ENCODE results near the gene MEF2C. TPM values are rescaled to one million over a fixed set of nuclear protein-coding genes. Genes with fewer than 3 reads are reported as not detected.

MEF2C gene
- total RNA-seq, 1 experiment from 2014 or later: 9.9 TPM

- no peak for ATAC-seq
- no peaks in the 10 kb centered on the region for H3K9me3 ChIP-seq (ENCODE audit: control insufficient read depth, insufficient read depth, low read depth, low read length)
- peaks cover 17% of the 10 kb centered on the region for H3K4me1 ChIP-seq (ENCODE audit: control insufficient read depth, insufficient read depth, low read length)
- H3K27me3 ChIP-seq (ENCODE audit: control insufficient read depth, insufficient read depth, low read length): no peaks in the 10 kb centered on the region
- peaks cover 2% of the 10 kb centered on the region; the same call in 1 of the 2 replicates for H3K36me3 ChIP-seq (ENCODE audit: control insufficient read depth, insufficient read depth, low read length)
- intact Hi-C loops (cut with micrococcal nuclease; ENCODE audit: unreplicated experiment): loop anchor here (5.0 kb wide), 1 partner anchor 403 kb away; the partner anchor contains the start of gene TMEM161B
- BruUV-seq (replicated peaks): no TSS peak
- CTCF ChIA-PET: no interaction called here
- H3K4me3 ChIP-seq (ENCODE audit: low read depth in 2 of 2, low read length in 2 of 2): peak overlapping the region in 1 of 2 experiments; percentile 67; a peak in 1 of 4 replicates
- no peak for DNase-seq (ENCODE audit: low read depth, low spot score)
- TF ChIP-seq CTCF (IDR thresholded peaks at IDR 0.05): no peak
- TF ChIP-seq REST (IDR thresholded peaks at IDR 0.05; ENCODE audit: insufficient read depth in 1 of 2, low read depth in 2 of 2, low read length in 1 of 2): no peak
- no peak for TF ChIP-seq POLR2AphosphoS5 (IDR thresholded peaks at IDR 0.05; ENCODE audit: low read depth, low read length)
- no peak for TF ChIP-seq SIN3A (IDR thresholded peaks at IDR 0.05; ENCODE audit: borderline replicate concordance, insufficient read depth, low read depth, low read length)
- TF ChIP-seq TCF7L2 (IDR thresholded peaks at IDR 0.05; ENCODE audit: low read depth, low read length): no peak
- H3K27ac ChIP-seq (ENCODE audit: low read length): peak overlapping the region; percentile 42; the same call in 1 of the 2 replicates
- POLR2A ChIA-PET: no interaction called here
- in situ Hi-C loops (cut with HindIII; ENCODE audit: low pct_unique_long_range_greater_than_20kb, low sequenced_read_pairs): no loop called here
Measured at GRCh38 chr5:88670461-88670860, 212.5 kb downstream of the MEF2C start.

GRCh38 chr5:88669371-88670050, 213.5 kb downstream of the MEF2C start:
- H3K9me3 ChIP-seq (ENCODE audit: control insufficient read depth, insufficient read depth, low read depth, low read length): no peaks in the 10 kb centered on the region
- intact Hi-C loops (cut with micrococcal nuclease; ENCODE audit: unreplicated experiment) (loop anchor here (5.0 kb wide), 1 partner anchor 402 kb away; the partner anchor contains the start of gene TMEM161B), in situ Hi-C loops (cut with HindIII; ENCODE audit: low pct_unique_long_range_greater_than_20kb, low sequenced_read_pairs) (no loop called here)
- TF ChIP-seq CTCF (IDR thresholded peaks at IDR 0.05): no peak
- TF ChIP-seq TCF7L2 (IDR thresholded peaks at IDR 0.05; ENCODE audit: low read depth, low read length): no peak
- no peak for TF ChIP-seq REST (IDR thresholded peaks at IDR 0.05; ENCODE audit: insufficient read depth in 1 of 2, low read depth in 2 of 2, low read length in 1 of 2)
- no peak for TF ChIP-seq SIN3A (IDR thresholded peaks at IDR 0.05; ENCODE audit: borderline replicate concordance, insufficient read depth, low read depth, low read length)
- TF ChIP-seq POLR2AphosphoS5 (IDR thresholded peaks at IDR 0.05; ENCODE audit: low read depth, low read length): no peak
- no peaks in the 10 kb centered on the region for H3K27me3 ChIP-seq (ENCODE audit: control insufficient read depth, insufficient read depth, low read length)
- POLR2A ChIA-PET: interaction anchor here (0.6 kb wide), 1 partner anchor 472 kb away, joined by 4 read pairs; no protein-coding TSS in a partner anchor
- ATAC-seq (no peak), DNase-seq (ENCODE audit: low read depth, low spot score) (no peak)
- peaks cover 23% of the 10 kb centered on the region for H3K4me1 ChIP-seq (ENCODE audit: control insufficient read depth, insufficient read depth, low read length)
- no TSS peak for BruUV-seq (replicated peaks)
- H3K36me3 ChIP-seq (ENCODE audit: control insufficient read depth, insufficient read depth, low read length): peaks cover 2% of the 10 kb centered on the region; the same call in 1 of the 2 replicates
- H3K27ac ChIP-seq (ENCODE audit: low read length): peak overlapping the region; percentile 42; the same call in 1 of the 2 replicates
- no peak overlapping the region for H3K4me3 ChIP-seq (ENCODE audit: low read depth in 2 of 2, low read length in 2 of 2)
- CTCF ChIA-PET: no interaction called here
